HepG2 (cell line): ENCODE results near the gene SPACA4. TPM values are rescaled to one million over a fixed set of nuclear protein-coding genes. Genes with fewer than 3 reads are reported as not detected.

Experiments
- ARHGAP35 ChIP-seq: sonication (generic); formaldehyde crosslinking; IDR thresholded peaks from 2 replicates; pipeline ENCODE4 v1.9.0; 2022; ENCODE audit warnings: mild to moderate bottlenecking, inconsistent platforms, moderate library complexity, missing genetic modification reagents, borderline replicate concordance
- CHD2 ChIP-seq: IDR thresholded peaks from 2 replicates; pipeline ENCODE4 v1.6.1; 2011; ENCODE audit warnings: low read depth, low read length, improper control_type of control experiment
- CTCF ChIP-seq: sonication (generic); formaldehyde crosslinking; IDR thresholded peaks from 2 replicates; pipeline ENCODE4 v1.5.0; 2020; ENCODE audit warnings: mild to moderate bottlenecking, missing genetic modification reagents, moderate library complexity
- FIP1L1 ChIP-seq: fragments of 200-400 bp; formaldehyde crosslinking; IDR thresholded peaks from 2 replicates; pipeline ENCODE4 v1.6.1; 2018; ENCODE audit warnings: low read depth, mild to moderate bottlenecking, low read length, moderate library complexity, borderline replicate concordance; ENCODE audit not compliant: insufficient read depth
- FOXK1 ChIP-seq: sonication (generic); formaldehyde crosslinking; IDR thresholded peaks from 2 replicates; pipeline ENCODE4 v1.4.0; 2020; ENCODE audit warnings: low read depth, missing genetic modification reagents, borderline replicate concordance
- JARID2 ChIP-seq: sonication (generic); formaldehyde crosslinking; IDR thresholded peaks from 2 replicates; pipeline ENCODE4 v1.8.1; 2023; ENCODE audit warnings: missing genetic modification reagents, inconsistent platforms; ENCODE audit not compliant: insufficient replicate concordance
- KDM6A ChIP-seq: IDR thresholded peaks from 2 replicates; pipeline ENCODE4 v1.6.1; 2016; ENCODE audit warnings: low read depth
- LCORL ChIP-seq, 2 experiments: fragments of 450-650 bp in 1 of 2; sonication (generic) in 1 of 2; formaldehyde crosslinking in 1 of 2; IDR thresholded peaks; 2 replicates each; pipeline versions ENCODE4 v1.5.0 to v1.6.1; 2017 to 2020; ENCODE audit warnings: antibody characterized with exemption in 1 of 2, missing genetic modification reagents in 1 of 2
- MIXL1 ChIP-seq: IDR thresholded peaks from 2 replicates; pipeline ENCODE4 v1.6.1; 2016
- NCOA1 ChIP-seq: sonication (generic); formaldehyde crosslinking; IDR thresholded peaks from 2 replicates; pipeline ENCODE4 v1.9.0; 2021; ENCODE audit warnings: missing genetic modification reagents
- NFKB2 ChIP-seq: sonication (generic); formaldehyde crosslinking; IDR thresholded peaks from 2 replicates; pipeline ENCODE4 v1.4.0; 2020; ENCODE audit warnings: missing genetic modification reagents, borderline replicate concordance
- NFKBIZ ChIP-seq: IDR thresholded peaks from 2 replicates; pipeline ENCODE4 v1.6.1; 2018; ENCODE audit warnings: missing genetic modification reagents, missing compliant biosample characterization
- POLR2G ChIP-seq: fragments of 200-400 bp; formaldehyde crosslinking; IDR thresholded peaks from 2 replicates; pipeline ENCODE4 v1.6.1; 2018; ENCODE audit warnings: mild to moderate bottlenecking, low read depth, low read length, moderate library complexity
- PRMT3 ChIP-seq: sonication (generic); formaldehyde crosslinking; IDR thresholded peaks from 2 replicates; pipeline ENCODE4 v1.8.1; 2022; ENCODE audit warnings: low read depth, mild to moderate bottlenecking, moderate library complexity, missing genetic modification reagents, borderline replicate concordance
- RBFOX2 ChIP-seq: fragments of 200-400 bp; formaldehyde crosslinking; IDR thresholded peaks from 2 replicates; pipeline ENCODE4 v1.6.1; 2017; ENCODE audit warnings: low read depth, mild to moderate bottlenecking, low read length
- RXRA ChIP-seq: sonication (generic); formaldehyde crosslinking; IDR thresholded peaks from 2 replicates; pipeline ENCODE4 v1.5.1; 2020; ENCODE audit warnings: missing genetic modification reagents
- SPEN ChIP-seq: sonication (generic); formaldehyde crosslinking; IDR thresholded peaks from 2 replicates; pipeline ENCODE4 v1.5.1; 2020; ENCODE audit warnings: low read depth, mild to moderate bottlenecking, missing genetic modification reagents
- TOE1 ChIP-seq: sonication (generic); formaldehyde crosslinking; IDR thresholded peaks from 2 replicates; pipeline ENCODE4 v1.4.0; 2020; ENCODE audit warnings: mild to moderate bottlenecking, missing genetic modification reagents
- TOPORS ChIP-seq: sonication (generic); formaldehyde crosslinking; IDR thresholded peaks from 2 replicates; pipeline ENCODE4 v1.8.0; 2023; ENCODE audit warnings: mild to moderate bottlenecking, missing genetic modification reagents
- ZBTB7A ChIP-seq: sonication (generic); formaldehyde crosslinking; IDR thresholded peaks from 2 replicates; pipeline ENCODE4 v1.8.0; 2022; ENCODE audit warnings: mild to moderate bottlenecking, missing genetic modification reagents
- ZNF263 ChIP-seq: sonication (generic); formaldehyde crosslinking; IDR thresholded peaks from 2 replicates; pipeline ENCODE4 v1.4.0; 2020; ENCODE audit warnings: missing genetic modification reagents
- ZNF691 ChIP-seq: sonication (generic); formaldehyde crosslinking; IDR thresholded peaks from 2 replicates; pipeline ENCODE4 v1.4.0; 2020; ENCODE audit warnings: missing genetic modification reagents, low read depth, mild to moderate bottlenecking, borderline replicate concordance
- ZNF788 ChIP-seq: sonication (generic); formaldehyde crosslinking; IDR thresholded peaks from 2 replicates; pipeline ENCODE4 v1.5.0; 2020; ENCODE audit warnings: mild to moderate bottlenecking, missing genetic modification reagents, borderline replicate concordance
- ZSCAN20 ChIP-seq: sonication (generic); formaldehyde crosslinking; IDR thresholded peaks from 2 replicates; pipeline ENCODE4 v1.4.0; 2020; ENCODE audit warnings: missing genetic modification reagents, mild to moderate bottlenecking, borderline replicate concordance
- polyA plus RNA-seq, 8 experiments: library from polyadenylated mRNA; depleted of rRNA in 3 of 8; stranded (reverse) in 7 of 8; unstranded in 1 of 8; fragments of >200 nt; fragmentation: Illumina TruSeq in 4 of 8; extraction: Trizol in 4 of 8; gene quantifications; 2 replicates each; pipeline versions ENCODE4 v1.2.1 to v1.2.3, GENCODE V29; 2011 to 2016; ENCODE audit warnings: low read depth in 4 of 8, missing spikeins in 1 of 8, mixed read lengths in 1 of 8; ENCODE audit not compliant: insufficient read depth in 1 of 8
- total RNA-seq, 5 experiments: library from RNA; depleted of rRNA; stranded (reverse); fragments of >200 nt; fragmentation: Illumina TruSeq; extraction: Trizol; gene quantifications; 2 replicates each; pipeline ENCODE4 v1.2.3, GENCODE V29; 2016; ENCODE audit warnings: low read depth in 1 of 5
- TF ChIP-seq, protein P1 (sequence below): fragments of 450-650 bp; IDR thresholded peaks from 2 replicates; pipeline ENCODE4 v1.6.1; 2017; ENCODE audit warnings: mild to moderate bottlenecking

SPACA4 gene
- total and polyA plus RNA-seq, 2 of the 13 experiments (the other 11 are each of a cell fraction or from before 2014, with no cell fraction given), result not detected

DNA sequence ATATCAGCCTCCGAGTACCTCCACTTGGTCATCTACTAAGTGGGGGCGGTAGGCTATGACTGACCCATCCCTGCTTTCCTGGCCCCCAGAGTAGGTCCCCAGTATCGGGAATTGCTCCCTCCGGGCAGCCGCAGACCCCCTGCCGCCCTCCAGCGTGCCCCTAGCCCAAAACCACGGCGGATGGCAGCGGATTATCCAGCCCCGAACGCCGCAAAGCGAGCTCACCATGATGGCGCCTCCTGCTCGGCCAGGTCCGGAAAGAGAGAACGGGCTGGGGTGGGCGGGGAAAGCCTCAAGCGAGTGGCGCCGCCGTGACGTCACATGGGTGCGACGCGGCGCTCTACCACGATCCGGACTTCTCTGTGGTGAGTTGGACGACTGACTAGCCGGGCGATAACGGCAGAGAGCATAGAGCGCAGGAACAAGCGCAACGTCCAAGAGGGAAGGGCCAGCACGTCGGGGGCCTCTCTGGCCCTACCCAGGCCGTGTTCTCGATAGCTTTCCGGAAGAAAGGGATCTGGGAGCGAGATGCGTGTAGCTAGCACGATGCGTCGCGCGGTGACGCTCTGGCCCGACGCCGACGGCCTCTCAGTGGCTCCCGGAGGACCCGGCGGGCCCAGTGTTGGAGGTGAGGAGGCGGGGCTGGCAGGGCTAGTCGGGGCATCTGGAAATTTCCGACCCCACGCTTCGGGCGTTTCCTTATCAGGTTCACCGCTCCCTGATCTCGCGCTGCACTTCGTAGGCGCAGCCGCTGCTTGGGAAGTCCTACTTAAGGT, 12.6 kb downstream of the SPACA4 start, which contains the start of the genes RPL18 and SPHK2 (continued):
- TF ChIP-seq CTCF (peak; percentile 41), ZNF263 (CRISPR knock-in tag) (peak; percentile 66), ZSCAN20 (CRISPR knock-in tag) (no peak), SPEN (CRISPR knock-in tag) (peak; percentile 100), KDM6A (CRISPR knock-in tag) (no peak), TOPORS (CRISPR knock-in tag) (peak; percentile 34; the same call in 1 of the 2 replicates), FOXK1 (CRISPR knock-in tag) (peak; percentile 99), PRMT3 (CRISPR knock-in tag) (no peak; the same call in 1 of the 2 replicates), RBFOX2 (peak; percentile 99), ZNF691 (CRISPR knock-in tag) (peak; percentile 47; the same call in 1 of the 2 replicates), JARID2 (CRISPR knock-in tag) (no peak), LCORL (IDR thresholded peaks at IDR 0.05) (no peak), LCORL (CRISPR knock-in tag; IDR thresholded peaks at IDR 0.05) (peak; percentile 88), ZNF788 (peak; percentile 97; the same call in 1 of the 2 replicates), MIXL1 (no peak; the same call in 1 of the 2 replicates), ARHGAP35 (CRISPR knock-in tag) (no peak), TOE1 (CRISPR knock-in tag) (no peak), NCOA1 (no peak), FIP1L1 (no peak), NFKBIZ (CRISPR knock-in tag) (peak; percentile 87), POLR2G (peak; percentile 99), NFKB2 (CRISPR knock-in tag) (peak; percentile 60; the same call in 1 of the 2 replicates), RXRA (CRISPR knock-in tag) (peak; percentile 89), ZBTB7A (CRISPR knock-in tag) (no peak), CHD2 (peak; percentile 51; the same call in 1 of the 2 replicates)
- TF ChIP-seq, protein P1, sequence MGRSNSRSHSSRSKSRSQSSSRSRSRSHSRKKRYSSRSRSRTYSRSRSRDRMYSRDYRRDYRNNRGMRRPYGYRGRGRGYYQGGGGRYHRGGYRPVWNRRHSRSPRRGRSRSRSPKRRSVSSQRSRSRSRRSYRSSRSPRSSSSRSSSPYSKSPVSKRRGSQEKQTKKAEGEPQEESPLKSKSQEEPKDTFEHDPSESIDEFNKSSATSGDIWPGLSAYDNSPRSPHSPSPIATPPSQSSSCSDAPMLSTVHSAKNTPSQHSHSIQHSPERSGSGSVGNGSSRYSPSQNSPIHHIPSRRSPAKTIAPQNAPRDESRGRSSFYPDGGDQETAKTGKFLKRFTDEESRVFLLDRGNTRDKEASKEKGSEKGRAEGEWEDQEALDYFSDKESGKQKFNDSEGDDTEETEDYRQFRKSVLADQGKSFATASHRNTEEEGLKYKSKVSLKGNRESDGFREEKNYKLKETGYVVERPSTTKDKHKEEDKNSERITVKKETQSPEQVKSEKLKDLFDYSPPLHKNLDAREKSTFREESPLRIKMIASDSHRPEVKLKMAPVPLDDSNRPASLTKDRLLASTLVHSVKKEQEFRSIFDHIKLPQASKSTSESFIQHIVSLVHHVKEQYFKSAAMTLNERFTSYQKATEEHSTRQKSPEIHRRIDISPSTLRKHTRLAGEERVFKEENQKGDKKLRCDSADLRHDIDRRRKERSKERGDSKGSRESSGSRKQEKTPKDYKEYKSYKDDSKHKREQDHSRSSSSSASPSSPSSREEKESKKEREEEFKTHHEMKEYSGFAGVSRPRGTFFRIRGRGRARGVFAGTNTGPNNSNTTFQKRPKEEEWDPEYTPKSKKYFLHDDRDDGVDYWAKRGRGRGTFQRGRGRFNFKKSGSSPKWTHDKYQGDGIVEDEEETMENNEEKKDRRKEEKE, result no peak
